H9 (cell line): ENCODE data around the gene LLGL2. TPM values are rescaled to one million over a fixed set of nuclear protein-coding genes. Genes with fewer than 3 reads are reported as not detected.

Source experiments
- DNase-seq: peaks from one replicate; pipeline ENCODE4 v3.0.0-alpha.2; 2017
- H2AFZ ChIP-seq: one replicate; pipeline ENCODE4 v1.6.1; 2013; ENCODE audit warnings: mild to moderate bottlenecking, low read length, control low read depth, moderate library complexity
- H2AK5ac ChIP-seq: 2 replicates; pipeline ENCODE4 v1.6.1; 2013; ENCODE audit warnings: low read length, control low read depth, mixed read lengths; ENCODE audit not compliant: insufficient read length
- H2BK120ac ChIP-seq: one replicate; pipeline ENCODE4 v1.6.1; 2013; ENCODE audit warnings: low read depth, mild to moderate bottlenecking, low read length, control low read depth, inconsistent platforms; ENCODE audit not compliant: poor library complexity, severe bottlenecking
- H2BK12ac ChIP-seq: 2 replicates; pipeline ENCODE4 v1.6.1; 2013; ENCODE audit warnings: low read length, control low read depth, mixed read lengths, low read depth; ENCODE audit not compliant: insufficient read length
- H2BK15ac ChIP-seq: 2 replicates; pipeline ENCODE4 v1.6.1; 2013; ENCODE audit warnings: low read depth, low read length, control low read depth
- H2BK20ac ChIP-seq: one replicate; pipeline ENCODE4 v1.6.1; 2013; ENCODE audit warnings: low read depth, mild to moderate bottlenecking, low read length, control low read depth, inconsistent platforms; ENCODE audit not compliant: poor library complexity, severe bottlenecking
- H2BK5ac ChIP-seq: 2 replicates; pipeline ENCODE4 v1.6.1; 2013; ENCODE audit warnings: low read length, control low read depth, mixed read lengths; ENCODE audit not compliant: insufficient read length
- H3K14ac ChIP-seq: 2 replicates; pipeline ENCODE4 v1.6.1; 2013; ENCODE audit warnings: low read length, control low read depth; ENCODE audit not compliant: insufficient read depth
- H3K18ac ChIP-seq: 2 replicates; pipeline ENCODE4 v1.6.1; 2013; ENCODE audit warnings: low read depth, mild to moderate bottlenecking, mixed read lengths, low read length, control low read depth; ENCODE audit not compliant: insufficient read length
- H3K23ac ChIP-seq: 2 replicates; pipeline ENCODE4 v1.6.1; 2013; ENCODE audit warnings: low read length, control low read depth, mixed read lengths, low read depth; ENCODE audit not compliant: insufficient read length
- H3K23me2 ChIP-seq: 2 replicates; pipeline ENCODE4 v1.6.1; 2013; ENCODE audit warnings: low read depth, mild to moderate bottlenecking, mixed read lengths, low read length, control low read depth; ENCODE audit not compliant: insufficient read length, poor library complexity, severe bottlenecking
- H3K27ac ChIP-seq: 2 replicates; pipeline ENCODE4 v1.5.1; 2013; ENCODE audit warnings: low read length, control low read depth, mixed read lengths, low read depth; ENCODE audit not compliant: insufficient read length
- H3K27me3 ChIP-seq: 2 replicates; pipeline ENCODE4 v1.6.1; 2013; ENCODE audit warnings: low read length, control low read depth, inconsistent platforms; ENCODE audit not compliant: insufficient read depth
- H3K4ac ChIP-seq: 2 replicates; pipeline ENCODE4 v1.6.1; 2013; ENCODE audit warnings: low read depth, mild to moderate bottlenecking, control low read depth, inconsistent platforms, low read length, moderate library complexity
- H3K4me1 ChIP-seq: 2 replicates; pipeline ENCODE4 v1.6.1; 2013; ENCODE audit warnings: low read length, control low read depth, inconsistent platforms; ENCODE audit not compliant: insufficient read depth
- H3K4me2 ChIP-seq: 2 replicates; pipeline ENCODE4 v1.6.1; 2013; ENCODE audit warnings: low read length, control low read depth, mixed read lengths; ENCODE audit not compliant: insufficient read length, insufficient read depth
- H3K56ac ChIP-seq: 2 replicates; pipeline ENCODE4 v1.6.1; 2013; ENCODE audit warnings: low read depth, mild to moderate bottlenecking, mixed read lengths, low read length, control low read depth; ENCODE audit not compliant: insufficient read length
- H3K79me1 ChIP-seq: 2 replicates; pipeline ENCODE4 v1.6.1; 2013; ENCODE audit warnings: low read depth, mild to moderate bottlenecking, moderate library complexity, low read length, control low read depth, inconsistent platforms; ENCODE audit not compliant: insufficient read depth, poor library complexity, severe bottlenecking
- H3K79me2 ChIP-seq: 2 replicates; pipeline ENCODE4 v1.6.1; 2013; ENCODE audit warnings: low read length, control low read depth, inconsistent platforms; ENCODE audit not compliant: insufficient read depth
- H3K9ac ChIP-seq: 2 replicates; pipeline ENCODE4 v1.6.1; 2013; ENCODE audit warnings: low read length, control low read depth, mixed read lengths; ENCODE audit not compliant: insufficient read length; ENCODE audit errors: extremely low read depth
- H3K9me3 ChIP-seq: one replicate; pipeline ENCODE4 v1.6.1; 2013; ENCODE audit warnings: low read depth, low read length, inconsistent platforms; ENCODE audit not compliant: control insufficient read depth
- H3T11ph ChIP-seq: one replicate; pipeline ENCODE4 v1.6.1; 2013; ENCODE audit warnings: mild to moderate bottlenecking, low read length, control low read depth, inconsistent platforms
- H4K20me1 ChIP-seq: one replicate; pipeline ENCODE4 v1.6.1; 2013; ENCODE audit not compliant: control insufficient read depth, insufficient read length, insufficient read depth
- H4K5ac ChIP-seq: 2 replicates; pipeline ENCODE4 v1.6.1; 2013; ENCODE audit warnings: low read depth, mild to moderate bottlenecking, mixed read lengths, low read length, control low read depth; ENCODE audit not compliant: insufficient read length
- H4K8ac ChIP-seq: replicated peaks from 2 replicates; pipeline ENCODE4 v1.6.1; 2013; ENCODE audit warnings: low read length, control low read depth, mixed read lengths, low read depth; ENCODE audit not compliant: insufficient read length
- H4K91ac ChIP-seq: 2 replicates; pipeline ENCODE4 v1.6.1; 2013; ENCODE audit warnings: low read depth, mild to moderate bottlenecking, moderate library complexity, mixed read lengths, low read length, control low read depth; ENCODE audit not compliant: insufficient read length
- H3K27ac Mint-ChIP-seq, 3 experiments: 2 replicates in 2 of 3; 3 replicates in 1 of 3; pipeline ENCODE4 v1.8.0; 2020 to 2021; ENCODE audit warnings: mixed read lengths in 3 of 3, mild to moderate bottlenecking in 1 of 3, moderate library complexity in 1 of 3
- H3K27me3 Mint-ChIP-seq: 2 replicates; pipeline ENCODE4 v1.8.0; 2021; ENCODE audit warnings: low read depth, mild to moderate bottlenecking, moderate library complexity, mixed read lengths
- H3K36me3 Mint-ChIP-seq, 3 experiments: 2 replicates in 2 of 3; 3 replicates in 1 of 3; pipeline ENCODE4 v1.8.0; 2020 to 2021; ENCODE audit warnings: low read depth in 3 of 3, mixed read lengths in 3 of 3; ENCODE audit not compliant: insufficient read depth in 1 of 3
- H3K4me1 Mint-ChIP-seq, 2 experiments: 2 replicates each; pipeline ENCODE4 v1.8.0; 2020; ENCODE audit warnings: mixed read lengths in 2 of 2
- H3K4me3 Mint-ChIP-seq, 2 experiments: 2 replicates in 1 of 2; 3 replicates in 1 of 2; pipeline ENCODE4 v1.8.0; 2020 to 2021; ENCODE audit warnings: mild to moderate bottlenecking in 2 of 2, mixed read lengths in 2 of 2, moderate library complexity in 1 of 2
- H3K9me3 Mint-ChIP-seq, 2 experiments: 2 replicates in 1 of 2; 3 replicates in 1 of 2; pipeline ENCODE4 v1.8.0; 2020; ENCODE audit warnings: mild to moderate bottlenecking in 2 of 2, mixed read lengths in 2 of 2, moderate library complexity in 1 of 2
- WGBS: extraction: QIAGEN DNeasy Blood & Tissue Kit; methylation state at CpG from one replicate; pipeline ENCODE4 v1.1.7; 2013; ENCODE audit warnings: missing lambda C conversion rate, low lambda C conversion rate, mixed read lengths; ENCODE audit not compliant: insufficient read length; ENCODE audit errors: extremely low coverage; 5-methylcytosine and 5-hydroxymethylcytosine counted together
- total RNA-seq: library from RNA; stranded (reverse); gene quantifications from 2 replicates; pipeline ENCODE4 v1.2.1, GENCODE V29; 2021
- TF ChIP-seq, protein P1 (sequence below): fragments of 200-600 bp; sonication (generic); conservative IDR thresholded peaks from 3 replicates; pipeline ENCODE4 v1.8.0; 2021; ENCODE audit warnings: antibody characterized with exemption, mild to moderate bottlenecking

LLGL2 gene
- total RNA-seq, 1 experiment from 2014 or later = 90.4 TPM

GRCh38 chr17:75611851-75612429 is 86.4 kb downstream of the LLGL2 start:
- Histone ChIP-seq H3K23me2 (no peaks in the 10 kb centered on the region), H3T11ph (no peak overlapping the region), H3K4me1 (no peaks in the 10 kb centered on the region), H2BK120ac (no peak overlapping the region), H4K8ac (no peak overlapping the region), H4K20me1 (no peaks in the 10 kb centered on the region), H3K9ac (no peak overlapping the region), H2BK5ac (no peak overlapping the region), H4K5ac (no peak overlapping the region), H2BK12ac (no peak overlapping the region), H3K4ac (no peak overlapping the region), H2BK15ac (no peak overlapping the region), H3K79me1 (no peaks in the 10 kb centered on the region), H2AK5ac (no peak overlapping the region), H3K27ac (no peak overlapping the region), H3K4me2 (no peak overlapping the region), H4K91ac (no peak overlapping the region), H2BK20ac (no peak overlapping the region), H2AFZ (no peak overlapping the region), H3K56ac (no peak overlapping the region), H3K23ac (no peak overlapping the region), H3K27me3 (no peaks in the 10 kb centered on the region), H3K18ac (no peak overlapping the region), H3K9me3 (no peaks in the 10 kb centered on the region), H3K79me2 (no peaks in the 10 kb centered on the region), H3K14ac (peak overlapping the region; percentile 49; the same call in 1 of the 2 replicates)
- H3K4me1 Mint-ChIP-seq = no peaks in the 10 kb centered on the region
- no peaks in the 10 kb centered on the region for H3K9me3 Mint-ChIP-seq
- TF ChIP-seq, protein P1, sequence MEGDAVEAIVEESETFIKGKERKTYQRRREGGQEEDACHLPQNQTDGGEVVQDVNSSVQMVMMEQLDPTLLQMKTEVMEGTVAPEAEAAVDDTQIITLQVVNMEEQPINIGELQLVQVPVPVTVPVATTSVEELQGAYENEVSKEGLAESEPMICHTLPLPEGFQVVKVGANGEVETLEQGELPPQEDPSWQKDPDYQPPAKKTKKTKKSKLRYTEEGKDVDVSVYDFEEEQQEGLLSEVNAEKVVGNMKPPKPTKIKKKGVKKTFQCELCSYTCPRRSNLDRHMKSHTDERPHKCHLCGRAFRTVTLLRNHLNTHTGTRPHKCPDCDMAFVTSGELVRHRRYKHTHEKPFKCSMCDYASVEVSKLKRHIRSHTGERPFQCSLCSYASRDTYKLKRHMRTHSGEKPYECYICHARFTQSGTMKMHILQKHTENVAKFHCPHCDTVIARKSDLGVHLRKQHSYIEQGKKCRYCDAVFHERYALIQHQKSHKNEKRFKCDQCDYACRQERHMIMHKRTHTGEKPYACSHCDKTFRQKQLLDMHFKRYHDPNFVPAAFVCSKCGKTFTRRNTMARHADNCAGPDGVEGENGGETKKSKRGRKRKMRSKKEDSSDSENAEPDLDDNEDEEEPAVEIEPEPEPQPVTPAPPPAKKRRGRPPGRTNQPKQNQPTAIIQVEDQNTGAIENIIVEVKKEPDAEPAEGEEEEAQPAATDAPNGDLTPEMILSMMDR = no peak
- H3K4me3 Mint-ChIP-seq = no peak overlapping the region
- WGBS = no CpG with 5 or more reads among the region's 20 CpGs
- H3K36me3 Mint-ChIP-seq = no peaks in the 10 kb centered on the region
- no peaks in the 10 kb centered on the region for H3K27me3 Mint-ChIP-seq
- no peak for DNase-seq
- no peak overlapping the region for H3K27ac Mint-ChIP-seq
